Measurements from ENCODE around the gene PHAF1. TPM values are rescaled to one million over a fixed set of nuclear protein-coding genes. Genes with fewer than 3 reads are reported as not detected.

PHAF1 gene
- total and polyA plus RNA-seq, 2 of the 8 experiments (the other 6 are each of a cell fraction or from before 2014, with no cell fraction given): 18.6 to 26.4 TPM

DNA sequence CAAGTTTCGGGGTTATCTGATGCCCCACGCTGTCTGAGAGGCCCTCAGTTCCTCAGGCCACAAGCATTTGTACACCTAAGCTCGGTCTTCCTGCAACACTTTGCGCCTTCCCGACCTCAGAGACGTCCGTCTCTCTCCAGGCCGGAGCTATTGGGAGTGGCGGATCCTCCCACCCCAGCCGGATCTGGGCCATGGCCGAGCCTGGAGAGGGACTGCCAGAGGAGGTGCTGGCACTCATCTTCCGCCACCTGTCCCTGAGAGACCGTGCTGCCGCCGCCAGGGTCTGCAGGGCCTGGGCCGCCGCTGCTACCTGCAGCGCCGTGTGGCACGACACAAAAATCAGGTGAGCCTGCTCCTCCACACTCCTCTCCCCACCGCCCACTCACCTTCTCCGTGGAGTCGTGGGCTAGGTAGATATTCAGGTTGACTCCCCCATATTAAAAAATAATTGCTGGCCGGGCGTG, 51.9 kb downstream of the PHAF1 start:
- WGBS, 2 experiments (ENCODE audit: extremely low coverage in 1 of 2, insufficient coverage in 1 of 2, insufficient read length in 1 of 2, insufficient replicate concordance in 2 of 2, low coverage in 1 of 2, low lambda C conversion rate in 2 of 2, missing lambda C conversion rate in 1 of 2): 21% methylated on average over 25 of the region's 25 CpGs; no CpG with 5 or more reads in 1 of the 2 experiments
- Histone ChIP-seq H3K56ac (replicated peaks; ENCODE audit: insufficient read length, low read depth, low read length) (no peak overlapping the region), H4K91ac (replicated peaks; ENCODE audit: insufficient read length, low read length) (no peak overlapping the region), H3K36me3 (ENCODE audit: control insufficient read depth in 2 of 4, insufficient read depth in 4 of 4, low read length in 3 of 4) (peaks cover 0 to 14% (median 0%) of the 10 kb centered on the region in 4 experiments; a peak in 1 of 8 replicates), H2BK120ac (replicated peaks; ENCODE audit: low read depth, low read length) (no peak overlapping the region), H3K79me1 (ENCODE audit: low read depth, low read length) (no peaks in the 10 kb centered on the region), H3K23ac (ENCODE audit: insufficient read length) (no peak overlapping the region), H4K8ac (ENCODE audit: extremely low read depth, insufficient read depth, low read length) (no peak overlapping the region), H2BK15ac (ENCODE audit: low read length) (no peak overlapping the region), H3K79me2 (ENCODE audit: control insufficient read depth in 1 of 2, insufficient read depth in 2 of 2, low read length in 2 of 2) (no peaks in the 10 kb centered on the region), H4K20me1 (replicated peaks in 1 of 2; ENCODE audit: control insufficient read depth in 1 of 2, insufficient read depth in 2 of 2, low read length in 2 of 2) (peaks cover 5 to 21% of the 10 kb centered on the region in 2 experiments), H3K4ac (replicated peaks; ENCODE audit: insufficient read length, low read depth, low read length) (no peak overlapping the region), H3K18ac (ENCODE audit: extremely low read depth, low read length) (no peak overlapping the region), H4K5ac (ENCODE audit: insufficient read length, low read depth, low read length) (no peak overlapping the region), H2BK20ac (ENCODE audit: low read length) (no peak overlapping the region), H3K4me2 (ENCODE audit: insufficient read depth in 1 of 2, low read depth in 2 of 2, low read length in 2 of 2) (peak overlapping the region; percentile 29 to 74; a peak in 2 of 4 replicates), H3K9ac (replicated peaks in 1 of 4; ENCODE audit: extremely low read depth in 1 of 4, low read depth in 3 of 4, low read length in 3 of 4) (no peak overlapping the region), H3K4me1 (replicated peaks in 1 of 4; ENCODE audit: control insufficient read depth in 3 of 4, insufficient read depth in 4 of 4, low read length in 3 of 4) (peaks cover 0 to 32% (median 28%) of the 10 kb centered on the region in 4 experiments; a peak in 6 of 7 replicates), H3K27ac (ENCODE audit: low read depth, low read length) (no peak overlapping the region), H2AK5ac (ENCODE audit: low read depth, low read length) (no peak overlapping the region), H3K27me3 (replicated peaks in 1 of 4; ENCODE audit: control insufficient read depth in 3 of 4, extremely low read depth in 1 of 4, insufficient read depth in 3 of 4, low read length in 3 of 4) (peaks cover 93 to 100% (median 99%) of the 10 kb centered on the region in 4 experiments), H2BK5ac (ENCODE audit: low read depth, low read length) (no peak overlapping the region), H3K9me3 (ENCODE audit: insufficient read depth in 2 of 2, low read depth in 1 of 2, low read length in 1 of 2) (no peaks in the 10 kb centered on the region), H3K4me3 (ENCODE audit: extremely low read depth in 1 of 4, insufficient read depth in 2 of 4, low read depth in 3 of 4, low read length in 4 of 4) (0 out of 8 replicates have a peak overlapping the region, but pooled peaks of 1 of the 4 experiments have one; percentile 61), H2AFZ (ENCODE audit: low read length) (no peak overlapping the region), H3K23me2 (ENCODE audit: low read depth, low read length) (peaks cover 15% of the 10 kb centered on the region), H3K14ac (ENCODE audit: insufficient read length) (no peak overlapping the region), H2BK12ac (ENCODE audit: low read depth, low read length) (peak overlapping the region; percentile 45; the same call in 1 of the 2 replicates)
- ChIA-PET CTCF (ENCODE audit: partially characterized antibody) (interaction anchor here (1.4 to 19.3 kb wide), 8 partner anchors 5 to 209 kb away, joined by 4 to 291 read pairs (median 46); partner anchors contain the start of genes B3GNT9, CES3, FBXL8 and HSF4), POLR2A (ENCODE audit: partially characterized antibody) (interaction anchor here (1.3 to 7.9 kb wide), 5 partner anchors 8 to 38 kb away, joined by 3 to 59 read pairs (median 12); partner anchors contain the start of genes B3GNT9, MATCAP1 and NOL3)
- FAIRE-seq (no peak), DNase-seq (ENCODE audit: low read depth in 1 of 2, low spot score in 2 of 2) (peak in 1 of 2 experiments; percentile 53)
- TF ChIP-seq EZH2 (IDR thresholded peaks at IDR 0.05; ENCODE audit: low read depth, low read length, severe bottlenecking): no peak
- TF ChIP-seq, protein P1, sequence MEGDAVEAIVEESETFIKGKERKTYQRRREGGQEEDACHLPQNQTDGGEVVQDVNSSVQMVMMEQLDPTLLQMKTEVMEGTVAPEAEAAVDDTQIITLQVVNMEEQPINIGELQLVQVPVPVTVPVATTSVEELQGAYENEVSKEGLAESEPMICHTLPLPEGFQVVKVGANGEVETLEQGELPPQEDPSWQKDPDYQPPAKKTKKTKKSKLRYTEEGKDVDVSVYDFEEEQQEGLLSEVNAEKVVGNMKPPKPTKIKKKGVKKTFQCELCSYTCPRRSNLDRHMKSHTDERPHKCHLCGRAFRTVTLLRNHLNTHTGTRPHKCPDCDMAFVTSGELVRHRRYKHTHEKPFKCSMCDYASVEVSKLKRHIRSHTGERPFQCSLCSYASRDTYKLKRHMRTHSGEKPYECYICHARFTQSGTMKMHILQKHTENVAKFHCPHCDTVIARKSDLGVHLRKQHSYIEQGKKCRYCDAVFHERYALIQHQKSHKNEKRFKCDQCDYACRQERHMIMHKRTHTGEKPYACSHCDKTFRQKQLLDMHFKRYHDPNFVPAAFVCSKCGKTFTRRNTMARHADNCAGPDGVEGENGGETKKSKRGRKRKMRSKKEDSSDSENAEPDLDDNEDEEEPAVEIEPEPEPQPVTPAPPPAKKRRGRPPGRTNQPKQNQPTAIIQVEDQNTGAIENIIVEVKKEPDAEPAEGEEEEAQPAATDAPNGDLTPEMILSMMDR (IDR thresholded peaks at IDR 0.05; ENCODE audit: control extremely low read depth in 1 of 3, insufficient read depth in 1 of 3, low read depth in 1 of 3, low read length in 3 of 3): peak in 1 of 3 experiments; percentile 10; a peak in 1 of 4 replicates
- peak; percentile 62 for TF ChIP-seq SUZ12 (IDR thresholded peaks at IDR 0.05; ENCODE audit: low read length)

All from H1 (cell line).